ENCODE results near the gene OTX1.
"Not testable (repeated sequence)": the region's sequence is repeated elsewhere in the genome, so short reads cannot be mapped to it uniquely, and the experiment has no call there.

The OTX1 gene

DNA sequence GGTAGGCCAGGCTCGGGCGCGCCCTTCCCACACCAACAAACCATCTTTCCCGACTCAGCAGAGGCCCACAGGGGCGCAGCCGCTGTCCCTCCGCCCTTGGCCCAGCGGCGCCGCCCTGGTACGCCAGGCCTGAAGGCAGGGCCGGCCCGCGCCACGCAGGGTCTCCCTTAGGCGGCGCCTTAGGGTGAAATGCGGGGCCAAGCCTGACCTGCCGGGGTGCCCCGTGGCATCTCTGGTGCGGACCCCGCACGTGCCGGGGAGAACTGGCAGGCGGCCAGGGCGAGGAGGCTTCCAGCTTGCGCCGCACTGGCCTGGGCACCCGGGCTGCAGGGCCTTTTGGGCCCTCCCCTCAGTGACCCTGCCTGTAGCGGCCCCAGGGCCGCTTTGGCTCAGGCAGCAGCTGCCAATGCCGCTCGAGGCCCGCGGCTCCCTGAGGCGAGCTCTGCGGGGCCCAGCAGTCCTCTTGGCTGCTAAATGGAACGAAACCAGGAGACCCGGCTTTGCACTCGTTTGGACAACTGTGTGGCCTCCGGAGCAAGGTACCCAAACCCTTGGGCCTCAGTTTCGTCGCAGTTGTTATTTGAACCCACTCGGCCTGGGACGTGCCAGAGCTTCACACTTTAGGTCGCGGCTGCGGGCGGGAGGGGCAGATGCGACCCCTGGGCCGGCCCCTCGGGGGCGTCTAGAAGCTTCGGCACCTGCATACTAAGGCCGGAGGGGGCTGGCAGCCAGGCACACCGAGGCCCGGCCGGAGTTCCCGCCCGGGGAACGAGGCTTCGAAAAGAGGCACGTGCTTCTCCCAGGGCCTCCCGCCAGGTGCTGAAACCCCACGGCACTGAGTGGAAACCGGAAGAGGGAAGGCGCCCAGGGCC lies 8.5 kb downstream of the OTX1 start:
- no peak for DNase-seq (ENCODE audit: low read depth in 2 of 2)

- no peak for DNase-seq (ENCODE audit: low read depth in 2 of 2)
Measured at GRCh38 chr2:63059793-63060471, 9.3 kb downstream of the OTX1 start.

DNA sequence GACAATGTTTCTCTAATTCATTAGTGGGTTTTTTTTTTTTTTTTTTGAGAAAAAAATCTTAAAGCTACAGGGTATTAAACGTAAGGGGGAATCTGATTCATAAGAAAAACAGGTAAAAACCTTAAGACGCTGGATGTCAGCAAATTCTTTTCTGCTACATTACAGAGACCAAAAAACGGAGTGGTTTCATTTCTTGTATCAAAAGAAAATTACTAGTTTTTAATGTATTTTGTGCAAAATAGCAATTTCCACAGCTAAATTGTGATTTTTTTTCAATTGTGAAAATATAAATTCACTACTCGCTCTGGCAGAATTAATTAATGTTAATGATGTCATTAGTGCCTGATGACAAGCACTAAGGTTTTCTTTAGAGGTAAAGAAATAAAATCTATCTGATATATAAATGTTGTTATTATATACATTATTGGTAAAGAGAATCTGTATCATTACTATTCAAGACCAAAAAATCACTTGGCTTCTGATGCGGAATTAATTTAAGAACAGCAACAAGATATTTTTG lies 9.9 kb downstream of the OTX1 start:
- DNase-seq (ENCODE audit: low read depth in 2 of 2) = no peak

DNA sequence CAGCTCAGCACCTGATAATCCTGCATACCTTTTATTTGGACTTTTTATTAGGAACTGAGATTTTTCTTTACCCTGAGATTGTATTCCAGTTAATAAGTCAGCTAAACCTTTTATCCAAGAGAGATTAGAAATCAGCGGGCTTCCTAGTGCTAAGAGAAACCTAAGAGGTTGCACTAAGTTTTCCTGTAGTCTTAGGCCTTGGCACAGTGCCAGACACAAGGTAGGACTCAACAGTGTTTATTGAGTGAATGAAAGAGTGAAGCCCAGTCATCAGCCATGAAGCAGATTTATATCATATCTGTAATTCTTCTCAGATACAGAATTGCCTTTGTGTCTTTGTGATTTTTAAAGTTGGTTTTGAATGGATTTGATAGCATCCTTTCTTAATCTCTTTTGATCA lies 13.6 kb downstream of the OTX1 start:
- no peak for DNase-seq (ENCODE audit: low read depth in 2 of 2)

GRCh38 chr2:63064661-63065060 lies 14.0 kb downstream of the OTX1 start:
- DNase-seq (ENCODE audit: low read depth in 2 of 2) = no peak

DNA sequence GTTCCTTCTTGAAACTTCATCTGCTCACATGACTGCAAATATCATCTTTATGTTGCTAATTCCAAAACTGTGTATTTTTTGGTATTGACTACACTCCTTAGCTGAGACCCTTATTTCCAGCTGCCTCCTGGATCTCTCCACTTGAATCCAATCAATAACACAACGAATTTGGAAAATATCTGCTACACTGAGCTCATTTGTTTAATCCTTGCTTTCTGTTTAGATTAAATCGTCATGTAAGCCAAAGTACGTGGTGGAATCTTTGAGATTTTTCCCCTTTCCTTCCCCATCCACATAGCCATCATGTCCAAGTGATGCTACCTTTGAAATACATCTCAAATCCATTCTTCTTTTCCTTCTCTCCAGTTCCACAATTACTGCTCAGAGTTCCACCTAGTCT lies 15.6 kb downstream of the OTX1 start:
- no peak for DNase-seq (ENCODE audit: low read depth in 2 of 2)

DNA sequence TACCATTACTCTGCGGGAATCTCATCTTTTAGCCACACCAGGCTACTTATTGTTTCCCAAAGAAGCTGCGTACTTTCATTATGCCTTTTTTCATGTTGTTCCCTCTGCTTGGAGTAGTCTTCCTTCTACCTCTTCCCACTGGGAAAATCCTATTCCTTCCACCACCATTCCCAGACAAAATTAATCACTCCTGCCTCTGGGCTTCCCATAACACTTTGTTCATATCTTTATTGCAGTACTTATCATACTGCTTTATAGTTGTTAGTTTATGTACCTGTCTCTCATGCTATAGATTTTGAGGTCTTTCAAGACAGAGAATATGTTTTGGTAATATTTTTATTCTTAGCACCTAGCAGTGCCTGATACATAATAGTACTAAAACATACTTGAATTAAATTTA lies 16.2 kb downstream of the OTX1 start:
- DNase-seq (ENCODE audit: low read depth in 2 of 2) = no peak

DNA sequence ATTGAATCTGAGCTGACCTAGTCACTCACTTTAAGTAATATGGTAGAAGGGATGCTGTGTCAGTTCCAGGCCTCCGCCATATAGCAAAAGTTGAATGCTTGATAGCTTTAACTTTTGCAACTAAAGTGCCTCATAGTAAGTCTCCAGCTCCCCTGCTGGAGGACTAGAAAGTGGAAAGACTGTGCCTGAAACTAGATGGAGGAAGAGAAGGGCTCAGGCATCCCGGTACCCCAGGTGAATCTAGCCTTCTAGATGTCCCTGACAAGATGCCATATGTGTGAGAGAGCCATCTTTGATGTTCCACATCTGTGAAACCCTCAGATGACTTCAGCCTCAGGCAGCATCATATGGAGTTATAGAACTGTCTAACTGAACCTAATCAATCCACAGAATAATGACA lies 21.0 kb downstream of the OTX1 start:
- no peak for DNase-seq (ENCODE audit: low read depth in 2 of 2)

DNA sequence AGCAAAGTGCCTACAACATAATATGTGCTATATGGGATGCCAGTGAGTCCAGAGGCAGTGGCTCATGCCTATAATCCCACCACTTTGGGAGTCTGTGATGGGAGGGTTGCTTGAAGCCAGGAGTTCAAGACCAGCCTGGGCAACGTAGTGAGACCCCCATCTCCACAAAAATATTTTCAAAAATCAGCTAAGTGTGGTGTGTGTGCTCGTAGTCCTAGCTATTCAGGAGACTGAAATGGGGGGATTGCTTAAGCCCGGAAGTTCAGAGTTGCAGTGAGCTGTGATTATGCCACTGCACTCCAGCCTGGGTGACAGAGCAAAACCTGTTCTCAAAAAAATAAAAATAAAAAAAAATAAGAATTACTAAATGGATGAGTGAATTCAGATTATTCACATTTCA lies 23.4 kb downstream of the OTX1 start:
- DNase-seq (ENCODE audit: low read depth in 2 of 2) = no peak

DNA sequence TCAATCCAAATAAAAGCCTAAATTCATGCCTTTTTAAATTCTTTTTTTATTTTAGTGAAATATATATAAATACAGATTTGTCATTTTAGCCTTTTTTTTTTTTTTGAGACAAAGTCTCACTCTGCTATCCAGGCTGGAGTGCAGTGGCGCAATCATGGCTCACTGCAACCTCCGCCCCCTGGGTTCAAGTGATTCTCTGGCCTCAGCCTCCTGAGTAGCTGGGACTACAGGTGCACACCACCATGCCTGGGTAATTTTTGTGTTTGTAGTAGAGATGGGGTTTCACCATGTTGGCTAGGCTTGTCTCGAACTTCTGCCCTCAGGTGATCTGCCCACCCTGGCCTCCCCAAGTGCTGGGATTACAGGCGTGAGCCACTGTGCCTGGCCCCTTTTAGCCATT lies 23.8 kb downstream of the OTX1 start:
- DNase-seq (ENCODE audit: low read depth in 2 of 2) = not testable (repeated sequence)

DNA sequence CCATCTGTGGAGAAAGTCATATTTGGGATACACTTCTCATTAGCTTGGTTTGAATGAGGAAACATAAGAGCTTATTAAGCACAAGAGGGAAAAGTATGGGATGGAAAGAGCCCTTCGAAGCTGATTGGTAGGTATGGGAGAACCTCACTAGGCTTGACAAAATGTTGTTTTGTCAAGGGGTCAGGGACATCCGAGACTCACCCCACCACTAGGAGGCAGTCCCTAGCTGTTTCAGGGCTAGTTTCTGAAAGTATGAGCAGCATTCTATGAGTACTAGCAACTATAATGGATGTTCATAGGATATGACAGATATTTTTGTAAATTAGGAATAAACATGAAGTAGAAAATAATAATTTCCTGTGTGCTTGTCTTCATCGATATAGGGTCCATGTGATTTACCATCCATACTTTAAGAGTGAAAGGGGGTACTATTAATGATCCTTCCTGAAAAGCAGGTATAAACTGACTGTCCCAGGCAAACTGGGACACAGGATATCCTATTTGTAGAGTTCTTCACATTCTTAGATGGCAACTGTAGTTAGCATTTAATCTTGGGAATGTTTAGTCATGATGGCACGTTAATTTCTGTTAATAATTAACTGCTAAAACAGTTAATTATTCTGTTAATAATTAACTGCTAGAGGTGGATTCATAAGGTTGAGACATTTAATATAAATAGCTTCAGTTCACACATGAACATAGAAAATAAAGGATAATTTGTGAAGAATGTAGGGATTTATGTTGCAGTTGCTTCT lies 28.4 kb downstream of the OTX1 start:
- DNase-seq (ENCODE audit: low read depth in 2 of 2) = no peak

- no peak for DNase-seq (ENCODE audit: low read depth in 2 of 2)
Measured at GRCh38 chr2:63081404-63081803, 30.8 kb downstream of the OTX1 start.

- DNase-seq (ENCODE audit: low read depth in 2 of 2) = no peak
Measured at GRCh38 chr2:63086687-63087086, 36.1 kb downstream of the OTX1 start.

DNA sequence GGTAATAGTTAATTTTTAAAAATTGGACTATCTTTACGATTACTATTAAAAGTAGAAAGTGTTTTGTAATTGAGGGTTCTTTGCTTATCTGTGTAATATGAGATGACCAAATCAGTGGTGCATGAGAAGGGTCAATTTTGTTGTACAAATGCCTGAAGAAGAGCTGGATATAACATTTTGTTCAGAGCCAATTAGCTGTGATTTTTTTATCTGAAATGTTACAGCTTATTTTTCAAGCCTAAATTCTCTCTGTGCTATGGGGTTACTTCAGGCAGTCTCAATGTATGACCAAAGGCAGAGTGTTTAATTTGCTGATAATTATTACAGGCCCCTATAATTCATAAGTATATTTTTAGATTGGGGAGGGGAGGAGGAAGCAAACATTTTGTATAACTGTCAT lies 41.8 kb downstream of the OTX1 start:
- no peak for DNase-seq (ENCODE audit: low read depth in 2 of 2)

DNA sequence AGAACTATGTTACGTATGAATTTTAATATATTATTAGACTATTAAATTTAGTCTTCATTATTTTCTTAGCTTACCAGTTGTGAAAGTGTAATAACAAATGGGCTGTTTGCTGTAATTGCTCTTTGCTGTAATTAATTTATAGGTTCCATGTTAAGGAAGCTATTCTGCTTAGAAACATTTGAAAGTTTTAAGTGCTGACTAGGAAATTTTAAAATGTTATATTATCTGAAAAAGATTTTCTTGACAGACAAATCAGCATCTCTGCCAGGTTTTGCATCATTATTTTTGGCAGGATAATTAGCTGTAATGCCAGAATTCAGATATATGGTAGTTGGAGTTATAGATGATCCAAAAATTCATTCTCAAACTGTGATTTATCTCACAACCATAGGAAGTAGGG lies 42.2 kb downstream of the OTX1 start:
- DNase-seq (ENCODE audit: low read depth in 2 of 2) = no peak

GRCh38 chr2:63093502-63093901 lies 42.9 kb downstream of the OTX1 start:
- DNase-seq (ENCODE audit: low read depth in 2 of 2) = no peak

GRCh38 chr2:63096491-63096890 lies 45.9 kb downstream of the OTX1 start:
- DNase-seq (ENCODE audit: low read depth in 2 of 2) = no peak

DNA sequence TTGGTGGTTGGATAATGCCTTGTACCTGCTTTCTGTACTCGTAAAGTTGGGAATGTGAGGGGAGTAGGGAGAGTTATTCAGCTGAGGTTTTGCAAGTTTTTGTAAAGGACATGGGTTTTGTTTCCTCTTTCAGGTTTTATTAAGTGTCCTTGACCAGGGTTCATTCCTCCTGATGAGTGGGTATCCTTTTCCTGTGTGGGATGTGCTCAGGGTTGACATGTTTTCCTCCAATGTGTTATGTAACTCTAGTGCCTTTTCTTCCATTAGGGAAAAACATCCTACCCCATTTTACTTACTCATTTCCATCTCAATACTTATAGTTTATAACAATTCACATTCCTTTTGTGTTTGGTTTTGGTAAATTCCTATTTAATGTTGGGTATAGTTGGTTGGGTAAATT lies 48.4 kb downstream of the OTX1 start:
- no peak for DNase-seq (ENCODE audit: low read depth in 2 of 2)

GRCh38 chr2:63101954-63102353 lies 51.3 kb downstream of the OTX1 start:
- no peak for DNase-seq (ENCODE audit: low read depth in 2 of 2)

DNA sequence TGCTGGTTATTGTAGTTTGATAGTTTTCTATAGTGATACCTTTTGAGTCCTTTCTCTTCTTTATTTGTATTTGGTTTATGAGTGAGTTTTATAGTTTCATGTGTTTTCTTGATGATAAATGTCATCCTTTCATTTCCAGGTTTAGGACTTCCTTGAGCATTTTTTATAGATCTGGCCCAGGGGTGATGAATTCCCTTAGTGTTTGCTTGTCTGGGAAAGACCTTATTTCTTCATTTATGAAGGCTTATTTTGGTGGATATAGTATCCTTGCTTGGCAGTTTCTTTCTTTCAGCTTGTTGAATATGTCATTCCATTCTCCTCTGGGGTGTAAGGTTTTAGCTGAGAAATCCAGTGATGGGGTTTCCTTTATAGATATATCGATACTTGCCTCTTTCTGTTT lies 53.9 kb downstream of the OTX1 start:
- no peak for DNase-seq (ENCODE audit: low read depth in 2 of 2)
